KMS-11 (cell line): Measurements from ENCODE around the gene OR10H5.

ENCODE experiments used
- H2AFZ ChIP-seq: fragments of 200-600 bp; sonication (generic); 2 replicates; pipeline ENCODE4 v1.6.1; 2016; ENCODE audit warnings: antibody characterized with exemption, mixed run types, low read depth
- H3K27ac ChIP-seq: fragments of 200-600 bp; sonication (generic); 2 replicates; pipeline ENCODE4 v1.6.1; 2016; ENCODE audit warnings: mild to moderate bottlenecking, mixed run types
- H3K27me3 ChIP-seq: fragments of 200-600 bp; sonication (generic); 2 replicates; pipeline ENCODE4 v1.6.1; 2017; ENCODE audit warnings: mild to moderate bottlenecking, low read depth, mixed run types, moderate library complexity; ENCODE audit not compliant: insufficient read depth
- H3K36me3 ChIP-seq: fragments of 200-600 bp; sonication (generic); 2 replicates; pipeline ENCODE4 v1.6.1; 2017; ENCODE audit warnings: mild to moderate bottlenecking, mixed run types; ENCODE audit not compliant: insufficient read depth
- H3K4me1 ChIP-seq: fragments of 200-600 bp; sonication (generic); 2 replicates; pipeline ENCODE4 v1.6.1; 2016; ENCODE audit warnings: mild to moderate bottlenecking, low read depth, mixed run types; ENCODE audit not compliant: poor library complexity, severe bottlenecking
- H3K4me2 ChIP-seq: fragments of 200-600 bp; sonication (generic); 2 replicates; pipeline ENCODE4 v1.7.0; 2016; ENCODE audit warnings: mild to moderate bottlenecking, mixed run types
- H3K4me3 ChIP-seq: fragments of 200-600 bp; sonication (generic); IDR thresholded peaks from 2 replicates; pipeline ENCODE4 v1.6.1; 2017; ENCODE audit warnings: low read depth, low read length, mixed read lengths; ENCODE audit not compliant: insufficient read depth
- H3K79me2 ChIP-seq: fragments of 200-600 bp; sonication (generic); 2 replicates; pipeline ENCODE4 v1.6.1; 2016; ENCODE audit warnings: low read depth, mixed run types; ENCODE audit not compliant: insufficient read depth
- H3K9ac ChIP-seq: fragments of 200-600 bp; sonication (generic); 2 replicates; pipeline ENCODE4 v1.6.1; 2016; ENCODE audit warnings: mild to moderate bottlenecking, mixed run types
- H4K20me1 ChIP-seq: fragments of 200-600 bp; sonication (generic); 2 replicates; pipeline ENCODE4 v1.6.1; 2016; ENCODE audit warnings: mild to moderate bottlenecking, mixed run types; ENCODE audit not compliant: insufficient read depth
- TF ChIP-seq, protein P1 (sequence below): fragments of 200-600 bp; sonication (generic); conservative IDR thresholded peaks from 2 replicates; pipeline ENCODE4 v1.6.1; 2017; ENCODE audit warnings: low read depth, mild to moderate bottlenecking, antibody characterized with exemption, low read length, moderate library complexity, mixed read lengths

OR10H5 gene

GRCh38 chr19:15810335-15810734, 22.9 kb downstream of the OR10H5 start:
- TF ChIP-seq, protein P1, sequence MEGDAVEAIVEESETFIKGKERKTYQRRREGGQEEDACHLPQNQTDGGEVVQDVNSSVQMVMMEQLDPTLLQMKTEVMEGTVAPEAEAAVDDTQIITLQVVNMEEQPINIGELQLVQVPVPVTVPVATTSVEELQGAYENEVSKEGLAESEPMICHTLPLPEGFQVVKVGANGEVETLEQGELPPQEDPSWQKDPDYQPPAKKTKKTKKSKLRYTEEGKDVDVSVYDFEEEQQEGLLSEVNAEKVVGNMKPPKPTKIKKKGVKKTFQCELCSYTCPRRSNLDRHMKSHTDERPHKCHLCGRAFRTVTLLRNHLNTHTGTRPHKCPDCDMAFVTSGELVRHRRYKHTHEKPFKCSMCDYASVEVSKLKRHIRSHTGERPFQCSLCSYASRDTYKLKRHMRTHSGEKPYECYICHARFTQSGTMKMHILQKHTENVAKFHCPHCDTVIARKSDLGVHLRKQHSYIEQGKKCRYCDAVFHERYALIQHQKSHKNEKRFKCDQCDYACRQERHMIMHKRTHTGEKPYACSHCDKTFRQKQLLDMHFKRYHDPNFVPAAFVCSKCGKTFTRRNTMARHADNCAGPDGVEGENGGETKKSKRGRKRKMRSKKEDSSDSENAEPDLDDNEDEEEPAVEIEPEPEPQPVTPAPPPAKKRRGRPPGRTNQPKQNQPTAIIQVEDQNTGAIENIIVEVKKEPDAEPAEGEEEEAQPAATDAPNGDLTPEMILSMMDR, result no peak
- no peaks in the 10 kb centered on the region for H3K4me1 ChIP-seq
- no peak overlapping the region for H3K9ac ChIP-seq
- no peaks in the 10 kb centered on the region for H3K36me3 ChIP-seq
- H3K79me2 ChIP-seq, result no peaks in the 10 kb centered on the region
- H3K27me3 ChIP-seq, result peaks cover 4% of the 10 kb centered on the region; the same call in 1 of the 2 replicates
- no peak overlapping the region for H3K4me2 ChIP-seq
- no peak overlapping the region for H2AFZ ChIP-seq
- H3K4me3 ChIP-seq, result no peak overlapping the region
- no peak overlapping the region for H3K27ac ChIP-seq
- no peaks in the 10 kb centered on the region for H4K20me1 ChIP-seq

- no peaks in the 10 kb centered on the region for H3K36me3 ChIP-seq
- H2AFZ ChIP-seq, result no peak overlapping the region
- H3K79me2 ChIP-seq, result no peaks in the 10 kb centered on the region
- H3K4me2 ChIP-seq, result no peak overlapping the region
- TF ChIP-seq, protein P1, result no peak
- H3K4me1 ChIP-seq, result no peaks in the 10 kb centered on the region
- H4K20me1 ChIP-seq, result no peaks in the 10 kb centered on the region
- H3K4me3 ChIP-seq, result no peak overlapping the region
- H3K9ac ChIP-seq, result no peak overlapping the region
- H3K27ac ChIP-seq, result no peak overlapping the region
- peaks cover 4% of the 10 kb centered on the region; the same call in 1 of the 2 replicates for H3K27me3 ChIP-seq
Measured at GRCh38 chr19:15811476-15811875, 24.0 kb downstream of the OR10H5 start.

DNA sequence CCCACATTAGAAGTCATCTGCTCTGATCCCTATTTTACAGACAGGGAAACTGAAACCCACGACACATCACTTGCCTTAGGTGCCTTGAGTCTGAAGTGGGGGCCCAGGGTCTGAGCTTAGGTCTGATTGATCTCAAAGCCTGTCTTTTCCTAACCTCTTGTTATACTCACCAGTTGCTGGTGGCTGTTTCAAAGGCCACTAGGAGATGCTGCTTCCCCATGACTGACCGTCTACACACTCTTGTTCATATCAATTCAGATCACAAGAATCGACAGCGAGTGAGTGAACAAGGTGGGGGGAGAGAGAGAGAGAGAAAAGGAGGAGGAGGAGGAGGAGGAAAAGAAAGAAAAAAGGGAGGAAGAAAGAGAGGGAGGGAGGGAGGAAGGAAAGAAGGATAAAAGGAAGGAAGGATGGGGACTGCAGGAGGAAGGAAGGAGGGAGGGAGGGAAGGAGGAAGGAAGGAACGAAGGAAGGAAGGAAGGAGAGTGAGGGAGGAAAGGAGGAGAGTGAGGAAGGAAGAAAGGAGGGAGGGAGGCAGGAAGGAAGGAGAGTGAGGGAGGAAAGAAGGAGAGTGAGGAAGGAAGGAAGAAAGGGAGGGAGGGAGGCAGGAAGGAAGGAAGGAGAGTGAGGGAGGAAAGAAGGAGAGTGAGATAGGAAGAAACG, 24.7 kb downstream of the OR10H5 start:
- Histone ChIP-seq H3K27me3 (peaks cover 6% of the 10 kb centered on the region; the same call in 1 of the 2 replicates), H3K4me1 (no peaks in the 10 kb centered on the region), H3K9ac (no peak overlapping the region), H2AFZ (no peak overlapping the region), H3K27ac (no peak overlapping the region), H3K4me3 (no peak overlapping the region), H4K20me1 (no peaks in the 10 kb centered on the region), H3K79me2 (no peaks in the 10 kb centered on the region), H3K4me2 (no peak overlapping the region), H3K36me3 (no peaks in the 10 kb centered on the region)
- TF ChIP-seq, protein P1, result no peak

DNA sequence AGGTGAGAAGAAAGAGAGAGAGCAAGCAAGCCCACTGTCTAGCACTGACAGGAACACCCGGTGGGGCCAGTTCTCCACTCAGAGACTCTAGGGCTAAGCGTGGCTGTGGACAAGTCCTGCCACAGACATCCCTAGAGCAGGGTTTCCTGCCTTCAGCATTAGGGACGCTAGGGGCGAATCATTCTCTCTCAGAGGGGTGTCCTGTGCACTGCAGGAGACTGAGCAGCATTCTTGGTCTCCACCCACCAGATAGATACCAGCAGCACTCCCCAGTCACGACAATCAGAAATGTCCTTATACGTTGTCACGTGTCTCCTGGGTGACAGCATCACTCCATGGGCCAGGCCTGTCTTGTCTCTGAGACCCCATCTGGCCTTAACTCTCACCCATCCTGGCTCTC, 26.5 kb downstream of the OR10H5 start:
- H3K27ac ChIP-seq, result no peak overlapping the region
- H3K4me1 ChIP-seq, result no peaks in the 10 kb centered on the region
- no peak overlapping the region for H3K4me3 ChIP-seq
- TF ChIP-seq, protein P1, result no peak
- H3K4me2 ChIP-seq, result no peak overlapping the region
- peaks cover 8% of the 10 kb centered on the region; the same call in 1 of the 2 replicates for H3K27me3 ChIP-seq
- no peaks in the 10 kb centered on the region for H3K79me2 ChIP-seq
- H2AFZ ChIP-seq, result no peak overlapping the region
- H3K36me3 ChIP-seq, result no peaks in the 10 kb centered on the region
- no peaks in the 10 kb centered on the region for H4K20me1 ChIP-seq
- no peak overlapping the region for H3K9ac ChIP-seq
